ENCODE results near the gene SOX6.
"Not testable (repeated sequence)": the region's sequence is repeated elsewhere in the genome, so short reads cannot be mapped to it uniquely, and the experiment has no call there.

Gene SOX6

GRCh38 chr11:16393340-16393739, 37.0 kb upstream of the SOX6 start:
- Histone ChIP-seq H3K79me1 (ENCODE audit: low read depth, low read length) (no peaks in the 10 kb centered on the region), H3K4me3 (ENCODE audit: low read length in 2 of 2) (no peak overlapping the region), H3K4me2 (ENCODE audit: insufficient read depth, low read length, poor library complexity, severe bottlenecking) (no peak overlapping the region), H3K14ac (ENCODE audit: low read length) (no peak overlapping the region), H4K91ac (ENCODE audit: low read depth, low read length, poor library complexity) (no peak overlapping the region), H2AFZ (ENCODE audit: low read length) (no peak overlapping the region), H4K8ac (ENCODE audit: low read depth, low read length) (no peak overlapping the region), H3K36me3 (replicated peaks in 1 of 2; ENCODE audit: control insufficient read depth in 2 of 2, insufficient read depth in 2 of 2, low read length in 2 of 2) (no peaks in the 10 kb centered on the region), H3K18ac (ENCODE audit: low read length) (no peak overlapping the region), H3K4me1 (ENCODE audit: control insufficient read depth in 2 of 2, insufficient read depth in 1 of 2, low read depth in 1 of 2, low read length in 2 of 2) (peaks cover 0 to 2% of the 10 kb centered on the region in 2 donors), H3K4ac (ENCODE audit: low read length) (no peak overlapping the region), H3K9me3 (replicated peaks in 1 of 2; ENCODE audit: control insufficient read depth in 2 of 2, insufficient read depth in 1 of 2, low read depth in 1 of 2, low read length in 2 of 2) (no peaks in the 10 kb centered on the region), H2BK15ac (ENCODE audit: low read length) (no peak overlapping the region), H3K23ac (ENCODE audit: low read depth, low read length, poor library complexity) (no peak overlapping the region), H2AK5ac (ENCODE audit: low read depth, low read length) (no peak overlapping the region), H3K27me3 (ENCODE audit: control insufficient read depth in 3 of 3, insufficient read depth in 3 of 3, low read depth in 1 of 3, low read length in 3 of 3) (no peaks in the 10 kb centered on the region), H3K27ac (replicated peaks; ENCODE audit: low read length) (no peak overlapping the region), H2BK120ac (ENCODE audit: low read depth, low read length) (no peak overlapping the region), H3K9ac (ENCODE audit: low read depth, low read length, poor library complexity) (no peak overlapping the region), H2BK5ac (ENCODE audit: low read length) (no peak overlapping the region), H2BK12ac (ENCODE audit: low read length) (no peak overlapping the region)
- no peak for DNase-seq (ENCODE audit: low spot score)

- Histone ChIP-seq H3K9me3 (replicated peaks in 1 of 2; ENCODE audit: control insufficient read depth in 2 of 2, insufficient read depth in 1 of 2, low read depth in 1 of 2, low read length in 2 of 2) (no peaks in the 10 kb centered on the region), H2BK120ac (ENCODE audit: low read depth, low read length) (no peak overlapping the region), H3K27me3 (ENCODE audit: control insufficient read depth in 3 of 3, insufficient read depth in 3 of 3, low read depth in 1 of 3, low read length in 3 of 3) (no peaks in the 10 kb centered on the region), H4K91ac (ENCODE audit: low read depth, low read length, poor library complexity) (no peak overlapping the region), H3K27ac (replicated peaks; ENCODE audit: low read length) (no peak overlapping the region), H2AK5ac (ENCODE audit: low read depth, low read length) (no peak overlapping the region), H2BK12ac (ENCODE audit: low read length) (no peak overlapping the region), H3K23ac (ENCODE audit: low read depth, low read length, poor library complexity) (no peak overlapping the region), H3K14ac (ENCODE audit: low read length) (no peak overlapping the region), H3K36me3 (replicated peaks in 1 of 2; ENCODE audit: control insufficient read depth in 2 of 2, insufficient read depth in 2 of 2, low read length in 2 of 2) (no peaks in the 10 kb centered on the region), H2AFZ (ENCODE audit: low read length) (no peak overlapping the region), H4K8ac (ENCODE audit: low read depth, low read length) (no peak overlapping the region), H3K79me1 (ENCODE audit: low read depth, low read length) (no peaks in the 10 kb centered on the region), H3K4me1 (ENCODE audit: control insufficient read depth in 2 of 2, insufficient read depth in 1 of 2, low read depth in 1 of 2, low read length in 2 of 2) (peaks cover 0 to 2% of the 10 kb centered on the region in 2 donors), H3K4me3 (ENCODE audit: low read length in 2 of 2) (no peak overlapping the region), H2BK5ac (ENCODE audit: low read length) (no peak overlapping the region), H3K18ac (ENCODE audit: low read length) (no peak overlapping the region), H3K4ac (ENCODE audit: low read length) (no peak overlapping the region), H2BK15ac (ENCODE audit: low read length) (no peak overlapping the region), H3K9ac (ENCODE audit: low read depth, low read length, poor library complexity) (no peak overlapping the region), H3K4me2 (ENCODE audit: insufficient read depth, low read length, poor library complexity, severe bottlenecking) (no peak overlapping the region)
- DNase-seq (ENCODE audit: low spot score) = no peak
These were observed 36.3 kb upstream of the SOX6 start for GRCh38 chr11:16392616-16393015.

DNA sequence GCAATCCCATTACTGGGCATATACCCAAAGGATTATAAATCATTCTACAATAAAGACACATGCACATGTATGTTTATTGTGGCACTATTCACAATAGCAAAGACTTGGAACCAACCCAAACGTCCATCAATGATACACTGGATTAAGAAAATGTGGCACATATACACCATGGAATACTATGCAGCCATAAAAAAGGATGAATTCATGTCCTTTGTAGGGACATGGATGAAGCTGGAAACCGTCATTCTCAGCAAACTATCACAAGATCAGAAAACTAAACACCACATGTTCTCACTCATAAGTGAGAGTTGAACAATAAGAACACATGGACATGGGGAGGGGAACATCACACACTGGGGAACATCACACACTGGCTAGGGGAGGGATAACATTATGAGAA, 34.5 kb upstream of the SOX6 start:
- H2BK12ac ChIP-seq (ENCODE audit: low read length); H4K8ac ChIP-seq (ENCODE audit: low read depth, low read length); H3K36me3 ChIP-seq (replicated peaks in 1 of 2; ENCODE audit: control insufficient read depth in 2 of 2, insufficient read depth in 2 of 2, low read length in 2 of 2); H2AK5ac ChIP-seq (ENCODE audit: low read depth, low read length); DNase-seq (ENCODE audit: low spot score); H4K91ac ChIP-seq (ENCODE audit: low read depth, low read length, poor library complexity); H3K4me3 ChIP-seq (ENCODE audit: low read length in 2 of 2); H3K27me3 ChIP-seq (ENCODE audit: control insufficient read depth in 3 of 3, insufficient read depth in 3 of 3, low read depth in 1 of 3, low read length in 3 of 3); H3K14ac ChIP-seq (ENCODE audit: low read length); H2BK15ac ChIP-seq (ENCODE audit: low read length); H2AFZ ChIP-seq (ENCODE audit: low read length); H3K79me1 ChIP-seq (ENCODE audit: low read depth, low read length); H3K9ac ChIP-seq (ENCODE audit: low read depth, low read length, poor library complexity); H2BK120ac ChIP-seq (ENCODE audit: low read depth, low read length); H3K4ac ChIP-seq (ENCODE audit: low read length); H3K27ac ChIP-seq (replicated peaks; ENCODE audit: low read length); H3K9me3 ChIP-seq (replicated peaks in 1 of 2; ENCODE audit: control insufficient read depth in 2 of 2, insufficient read depth in 1 of 2, low read depth in 1 of 2, low read length in 2 of 2); H3K18ac ChIP-seq (ENCODE audit: low read length); H3K4me1 ChIP-seq (ENCODE audit: control insufficient read depth in 2 of 2, insufficient read depth in 1 of 2, low read depth in 1 of 2, low read length in 2 of 2); H3K4me2 ChIP-seq (ENCODE audit: insufficient read depth, low read length, poor library complexity, severe bottlenecking); H3K23ac ChIP-seq (ENCODE audit: low read depth, low read length, poor library complexity); H2BK5ac ChIP-seq (ENCODE audit: low read length): not testable (repeated sequence)
- no CpG with 5 or more reads among the region's 2 CpGs for WGBS, 2 donors (ENCODE audit: extremely low coverage in 2 of 2, insufficient read length in 2 of 2, insufficient replicate concordance in 1 of 2)

- no peak overlapping the region for H3K9ac ChIP-seq (ENCODE audit: low read depth, low read length, poor library complexity)
- no peak overlapping the region for H2BK5ac ChIP-seq (ENCODE audit: low read length)
- H2AFZ ChIP-seq (ENCODE audit: low read length) = no peak overlapping the region
- DNase-seq (ENCODE audit: low spot score) = no peak
- no peak overlapping the region for H3K4ac ChIP-seq (ENCODE audit: low read length)
- no peaks in the 10 kb centered on the region for H3K27me3 ChIP-seq (ENCODE audit: control insufficient read depth in 3 of 3, insufficient read depth in 3 of 3, low read depth in 1 of 3, low read length in 3 of 3)
- no peaks in the 10 kb centered on the region for H3K9me3 ChIP-seq (replicated peaks in 1 of 2; ENCODE audit: control insufficient read depth in 2 of 2, insufficient read depth in 1 of 2, low read depth in 1 of 2, low read length in 2 of 2)
- no peak overlapping the region for H3K4me2 ChIP-seq (ENCODE audit: insufficient read depth, low read length, poor library complexity, severe bottlenecking)
- H3K4me3 ChIP-seq (ENCODE audit: low read length in 2 of 2) = no peak overlapping the region
- no peak overlapping the region for H2BK12ac ChIP-seq (ENCODE audit: low read length)
- no peak overlapping the region for H3K27ac ChIP-seq (replicated peaks; ENCODE audit: low read length)
- no peak overlapping the region for H2AK5ac ChIP-seq (ENCODE audit: low read depth, low read length)
- H2BK15ac ChIP-seq (ENCODE audit: low read length) = no peak overlapping the region
- H3K18ac ChIP-seq (ENCODE audit: low read length) = no peak overlapping the region
- no peaks in the 10 kb centered on the region for H3K36me3 ChIP-seq (replicated peaks in 1 of 2; ENCODE audit: control insufficient read depth in 2 of 2, insufficient read depth in 2 of 2, low read length in 2 of 2)
- H3K79me1 ChIP-seq (ENCODE audit: low read depth, low read length) = no peaks in the 10 kb centered on the region
- no peak overlapping the region for H4K8ac ChIP-seq (ENCODE audit: low read depth, low read length)
- H3K23ac ChIP-seq (ENCODE audit: low read depth, low read length, poor library complexity) = no peak overlapping the region
- H4K91ac ChIP-seq (ENCODE audit: low read depth, low read length, poor library complexity) = no peak overlapping the region
- H3K4me1 ChIP-seq (ENCODE audit: control insufficient read depth in 2 of 2, insufficient read depth in 1 of 2, low read depth in 1 of 2, low read length in 2 of 2) = peaks cover 0 to 2% of the 10 kb centered on the region in 2 donors
- H2BK120ac ChIP-seq (ENCODE audit: low read depth, low read length) = no peak overlapping the region
- H3K14ac ChIP-seq (ENCODE audit: low read length) = no peak overlapping the region
These were observed 28.8 kb upstream of the SOX6 start for GRCh38 chr11:16385099-16385498.

Measured in neuronal stem cell (in vitro differentiated cells).